ENCODE measurements around the gene TRIM40.

TRIM40 gene

DNA sequence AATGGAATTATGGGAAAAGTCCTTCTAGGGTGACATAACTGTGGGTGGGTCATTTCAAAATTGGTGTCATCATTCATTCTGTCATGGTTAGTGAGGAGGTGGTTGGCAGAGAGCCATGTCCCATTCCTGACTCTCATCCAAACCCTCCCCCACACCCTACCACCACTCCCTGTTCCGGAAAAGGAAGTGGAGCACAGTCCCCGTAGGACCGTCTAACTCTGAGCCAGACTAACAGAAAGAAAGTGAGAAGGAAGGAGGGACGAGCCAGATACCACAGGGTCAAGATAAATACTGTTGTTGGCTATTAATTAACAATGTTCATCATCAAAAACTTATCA lies 20.3 kb downstream of the TRIM40 start:
- Histone ChIP-seq H3K9me3 (ENCODE audit: severe bottlenecking) (no peaks in the 10 kb centered on the region), H3K4me1 (ENCODE audit: insufficient read depth, poor library complexity, severe bottlenecking) (peaks cover 23% of the 10 kb centered on the region), H3K27me3 (ENCODE audit: insufficient read depth, poor library complexity, severe bottlenecking) (no peaks in the 10 kb centered on the region), H3K27ac (ENCODE audit: poor library complexity, severe bottlenecking) (peak overlapping the region; percentile 59), H3K4me3 (ENCODE audit: severe bottlenecking) (no peak overlapping the region), H3K36me3 (ENCODE audit: low read depth) (no peaks in the 10 kb centered on the region)
- TF ChIP-seq, protein P1, sequence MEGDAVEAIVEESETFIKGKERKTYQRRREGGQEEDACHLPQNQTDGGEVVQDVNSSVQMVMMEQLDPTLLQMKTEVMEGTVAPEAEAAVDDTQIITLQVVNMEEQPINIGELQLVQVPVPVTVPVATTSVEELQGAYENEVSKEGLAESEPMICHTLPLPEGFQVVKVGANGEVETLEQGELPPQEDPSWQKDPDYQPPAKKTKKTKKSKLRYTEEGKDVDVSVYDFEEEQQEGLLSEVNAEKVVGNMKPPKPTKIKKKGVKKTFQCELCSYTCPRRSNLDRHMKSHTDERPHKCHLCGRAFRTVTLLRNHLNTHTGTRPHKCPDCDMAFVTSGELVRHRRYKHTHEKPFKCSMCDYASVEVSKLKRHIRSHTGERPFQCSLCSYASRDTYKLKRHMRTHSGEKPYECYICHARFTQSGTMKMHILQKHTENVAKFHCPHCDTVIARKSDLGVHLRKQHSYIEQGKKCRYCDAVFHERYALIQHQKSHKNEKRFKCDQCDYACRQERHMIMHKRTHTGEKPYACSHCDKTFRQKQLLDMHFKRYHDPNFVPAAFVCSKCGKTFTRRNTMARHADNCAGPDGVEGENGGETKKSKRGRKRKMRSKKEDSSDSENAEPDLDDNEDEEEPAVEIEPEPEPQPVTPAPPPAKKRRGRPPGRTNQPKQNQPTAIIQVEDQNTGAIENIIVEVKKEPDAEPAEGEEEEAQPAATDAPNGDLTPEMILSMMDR (IDR thresholded peaks at IDR 0.05; ENCODE audit: poor library complexity, severe bottlenecking) = no peak
- ATAC-seq (ENCODE audit: low read depth) (peak; percentile 68), DNase-seq (ENCODE audit: low spot score) (no peak)

DNA sequence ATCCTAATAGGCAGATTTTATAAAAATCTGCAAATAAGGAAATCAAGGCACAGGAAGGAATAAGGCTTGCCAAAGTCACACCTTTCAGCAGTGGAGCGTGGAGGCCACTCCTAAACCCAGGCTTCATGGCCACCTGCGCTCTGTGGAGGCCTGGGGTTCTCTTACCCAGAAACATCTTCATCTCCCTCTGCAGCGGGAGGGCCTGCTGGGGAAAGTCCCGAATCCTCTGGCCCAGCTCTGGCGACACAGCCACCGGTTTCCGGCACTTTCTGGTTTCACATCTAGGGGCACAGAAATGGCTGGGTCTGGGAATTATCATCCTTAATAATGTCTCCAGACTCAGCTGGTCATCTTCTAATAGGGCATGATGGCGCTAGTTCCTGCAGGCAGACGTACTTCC lies 20.8 kb downstream of the TRIM40 start:
- TF ChIP-seq, protein P1 (IDR thresholded peaks at IDR 0.05; ENCODE audit: poor library complexity, severe bottlenecking) = no peak
- DNase-seq (ENCODE audit: low spot score) (no peak), ATAC-seq (ENCODE audit: low read depth) (no peak)
- Histone ChIP-seq H3K27me3 (ENCODE audit: insufficient read depth, poor library complexity, severe bottlenecking) (no peaks in the 10 kb centered on the region), H3K4me3 (ENCODE audit: severe bottlenecking) (no peak overlapping the region), H3K4me1 (ENCODE audit: insufficient read depth, poor library complexity, severe bottlenecking) (peaks cover 23% of the 10 kb centered on the region), H3K9me3 (ENCODE audit: severe bottlenecking) (no peaks in the 10 kb centered on the region), H3K36me3 (ENCODE audit: low read depth) (no peaks in the 10 kb centered on the region), H3K27ac (ENCODE audit: poor library complexity, severe bottlenecking) (peak overlapping the region; percentile 59)

DNA sequence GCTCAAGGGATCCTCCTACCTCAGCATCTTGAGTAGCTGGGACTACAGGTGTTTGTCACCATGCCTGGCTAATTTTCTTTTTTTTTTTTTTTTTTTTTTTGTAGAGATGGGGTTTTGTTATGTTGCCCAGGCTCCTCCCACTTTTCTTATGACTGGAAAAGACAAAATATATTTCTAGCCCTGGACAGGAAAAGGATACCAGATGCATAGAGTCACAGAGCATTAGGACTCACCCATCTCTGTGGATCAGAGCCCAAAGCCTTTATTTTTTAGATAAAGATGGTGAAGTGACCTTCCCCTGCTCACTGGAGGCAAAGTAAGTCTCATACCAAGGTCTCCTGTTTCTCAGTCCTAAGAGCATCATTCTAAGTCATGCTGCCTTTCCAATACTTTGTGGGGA lies 21.6 kb downstream of the TRIM40 start:
- Histone ChIP-seq H3K4me3 (ENCODE audit: severe bottlenecking) (no peak overlapping the region), H3K36me3 (ENCODE audit: low read depth) (no peaks in the 10 kb centered on the region), H3K4me1 (ENCODE audit: insufficient read depth, poor library complexity, severe bottlenecking) (peaks cover 23% of the 10 kb centered on the region), H3K27ac (ENCODE audit: poor library complexity, severe bottlenecking) (no peak overlapping the region), H3K27me3 (ENCODE audit: insufficient read depth, poor library complexity, severe bottlenecking) (no peaks in the 10 kb centered on the region), H3K9me3 (ENCODE audit: severe bottlenecking) (no peaks in the 10 kb centered on the region)
- ATAC-seq (ENCODE audit: low read depth) (no peak), DNase-seq (ENCODE audit: low spot score) (no peak)
- TF ChIP-seq, protein P1 (IDR thresholded peaks at IDR 0.05; ENCODE audit: poor library complexity, severe bottlenecking) = no peak

DNA sequence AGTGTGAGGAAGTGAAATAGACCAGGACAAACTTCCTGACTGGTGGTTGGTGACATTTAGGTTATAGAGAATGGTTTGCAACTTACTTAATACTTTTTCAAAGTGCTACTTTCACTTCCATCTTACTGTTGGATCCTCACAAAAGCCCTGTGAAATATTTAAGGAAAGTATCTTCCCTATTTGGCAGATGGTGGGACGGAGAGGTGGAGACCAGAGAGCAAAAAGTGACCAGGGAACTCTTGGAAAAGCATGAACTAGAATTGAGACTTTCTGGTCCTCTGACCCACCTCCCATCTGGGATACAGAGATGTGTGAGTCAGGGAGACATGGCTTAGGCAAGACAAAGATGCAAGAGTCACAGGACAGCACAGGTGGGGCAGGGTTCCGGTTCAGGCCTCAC lies 22.1 kb downstream of the TRIM40 start:
- DNase-seq (ENCODE audit: low spot score) (no peak), ATAC-seq (ENCODE audit: low read depth) (no peak)
- H3K9me3 ChIP-seq (ENCODE audit: severe bottlenecking) = no peaks in the 10 kb centered on the region
- TF ChIP-seq, protein P1 (IDR thresholded peaks at IDR 0.05; ENCODE audit: poor library complexity, severe bottlenecking) = no peak
- H3K36me3 ChIP-seq (ENCODE audit: low read depth) = no peaks in the 10 kb centered on the region
- no peak overlapping the region for H3K4me3 ChIP-seq (ENCODE audit: severe bottlenecking)
- no peaks in the 10 kb centered on the region for H3K27me3 ChIP-seq (ENCODE audit: insufficient read depth, poor library complexity, severe bottlenecking)
- H3K4me1 ChIP-seq (ENCODE audit: insufficient read depth, poor library complexity, severe bottlenecking) = peaks cover 25% of the 10 kb centered on the region
- H3K27ac ChIP-seq (ENCODE audit: poor library complexity, severe bottlenecking) = no peak overlapping the region

DNA sequence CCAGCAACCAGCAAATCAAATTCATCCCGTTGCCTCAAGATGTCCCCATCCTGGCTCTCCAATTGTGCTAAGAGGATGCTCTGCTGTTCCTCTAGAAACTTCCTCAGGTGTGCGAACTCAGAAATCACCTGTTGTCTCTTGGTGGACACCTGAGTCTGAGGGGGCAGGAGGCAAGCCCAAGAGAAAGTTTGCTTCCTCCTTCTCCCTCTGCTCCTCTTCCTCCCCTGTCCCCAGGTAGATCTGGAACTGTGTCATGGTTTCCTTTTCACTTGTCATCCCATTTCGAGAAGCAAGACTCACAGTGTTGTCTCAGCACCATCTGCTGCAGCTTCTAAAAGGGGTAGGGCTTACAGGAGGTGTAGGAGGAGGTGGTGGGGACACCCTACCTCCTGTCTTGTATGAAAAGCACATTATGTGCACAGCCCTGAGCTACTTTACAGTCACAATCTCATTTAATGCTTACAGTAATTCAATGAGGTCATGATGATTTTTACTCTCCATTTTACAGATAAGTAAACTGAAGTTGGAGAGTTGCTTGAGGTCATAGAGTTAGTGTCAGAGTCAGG lies 22.6 kb downstream of the TRIM40 start:
- TF ChIP-seq, protein P1 (IDR thresholded peaks at IDR 0.05; ENCODE audit: poor library complexity, severe bottlenecking) = no peak
- Histone ChIP-seq H3K9me3 (ENCODE audit: severe bottlenecking) (no peaks in the 10 kb centered on the region), H3K4me3 (ENCODE audit: severe bottlenecking) (no peak overlapping the region), H3K36me3 (ENCODE audit: low read depth) (no peaks in the 10 kb centered on the region), H3K27ac (ENCODE audit: poor library complexity, severe bottlenecking) (no peak overlapping the region), H3K4me1 (ENCODE audit: insufficient read depth, poor library complexity, severe bottlenecking) (peaks cover 28% of the 10 kb centered on the region), H3K27me3 (ENCODE audit: insufficient read depth, poor library complexity, severe bottlenecking) (no peaks in the 10 kb centered on the region)
- ATAC-seq (ENCODE audit: low read depth) (no peak), DNase-seq (ENCODE audit: low spot score) (no peak)
